ENCODE measurements around the gene CEP131. TPM values are rescaled to one million over a fixed set of nuclear protein-coding genes. Genes with fewer than 3 reads are reported as not detected.

Gene CEP131
- total RNA-seq, 4 donors from 2014 or later = 3.5 to 77.6 (median 9.8) TPM

- no peak for DNase-seq
- TF ChIP-seq POLR2A (IDR thresholded peaks at IDR 0.05) (no peak), CTCF (IDR thresholded peaks at IDR 0.05) (no peak)
- H3K9me3 ChIP-seq = no peaks in the 10 kb centered on the region
- no peak overlapping the region for H3K27ac ChIP-seq
- H3K36me3 ChIP-seq = no peaks in the 10 kb centered on the region
- no peaks in the 10 kb centered on the region for H3K4me1 ChIP-seq
- H3K27me3 ChIP-seq = no peaks in the 10 kb centered on the region
- H3K4me3 ChIP-seq = no peak overlapping the region
These were observed 49.6 kb downstream of the CEP131 start for GRCh38 chr17:81173052-81173761.

GRCh38 chr17:81171941-81172340, 50.8 kb downstream of the CEP131 start:
- H3K27me3 ChIP-seq = no peaks in the 10 kb centered on the region
- no peak overlapping the region for H3K27ac ChIP-seq
- no peaks in the 10 kb centered on the region for H3K4me1 ChIP-seq
- no peak for TF ChIP-seq POLR2A (IDR thresholded peaks at IDR 0.05)
- DNase-seq = no peak
- H3K9me3 ChIP-seq = no peaks in the 10 kb centered on the region
- H3K4me3 ChIP-seq = no peak overlapping the region
- H3K36me3 ChIP-seq = no peaks in the 10 kb centered on the region

GRCh38 chr17:81170727-81171494, 51.9 kb downstream of the CEP131 start:
- TF ChIP-seq CTCF (IDR thresholded peaks at IDR 0.05) (no peak), POLR2A (IDR thresholded peaks at IDR 0.05) (no peak)
- H3K27me3 ChIP-seq = no peaks in the 10 kb centered on the region

GRCh38 chr17:81169870-81170309, 52.9 kb downstream of the CEP131 start:
- no peak for TF ChIP-seq CTCF (IDR thresholded peaks at IDR 0.05)
- no peak for TF ChIP-seq POLR2A (IDR thresholded peaks at IDR 0.05)
- Histone ChIP-seq H3K4me1 (peaks cover 0 to 5% (median 2%) of the 10 kb centered on the region in 4 donors), H3K27ac (no peak overlapping the region), H3K27me3 (peaks cover 0 to 4% of the 10 kb centered on the region in 2 donors), H3K9me3 (no peaks in the 10 kb centered on the region), H3K4me3 (no peak overlapping the region), H3K36me3 (no peaks in the 10 kb centered on the region)
- DNase-seq = no peak

More at GRCh38 chr17:81170727-81171494, 51.9 kb downstream of the CEP131 start:
- no peak for DNase-seq
- Histone ChIP-seq H3K9me3 (no peaks in the 10 kb centered on the region), H3K36me3 (no peaks in the 10 kb centered on the region), H3K4me1 (no peaks in the 10 kb centered on the region), H3K4me3 (no peak overlapping the region), H3K27ac (no peak overlapping the region)

- Histone ChIP-seq H3K36me3 (no peaks in the 10 kb centered on the region), H3K27ac (no peak overlapping the region), H3K4me3 (no peak overlapping the region), H3K27me3 (peaks cover 0 to 4% of the 10 kb centered on the region in 2 donors), H3K9me3 (no peaks in the 10 kb centered on the region), H3K4me1 (peaks cover 0 to 5% (median 2%) of the 10 kb centered on the region in 4 donors)
- TF ChIP-seq POLR2A (IDR thresholded peaks at IDR 0.05) = no peak
- no peak for TF ChIP-seq CTCF (IDR thresholded peaks at IDR 0.05)
- DNase-seq = no peak
These were observed 55.1 kb downstream of the CEP131 start for GRCh38 chr17:81167638-81168037.

- H3K4me3 ChIP-seq = no peak overlapping the region
- H3K4me1 ChIP-seq = peaks cover 0 to 5% (median 2%) of the 10 kb centered on the region in 4 donors
These were observed 55.6 kb downstream of the CEP131 start for GRCh38 chr17:81167194-81167524.

More at GRCh38 chr17:81167194-81167524, 55.6 kb downstream of the CEP131 start:
- no peak for TF ChIP-seq CTCF (IDR thresholded peaks at IDR 0.05)
- TF ChIP-seq POLR2A (IDR thresholded peaks at IDR 0.05) = no peak
- Histone ChIP-seq H3K27ac (no peak overlapping the region), H3K27me3 (peaks cover 0 to 4% of the 10 kb centered on the region in 2 donors), H3K9me3 (no peaks in the 10 kb centered on the region), H3K36me3 (no peaks in the 10 kb centered on the region)
- DNase-seq = no peak
